Measurements from ENCODE around the gene GOLGA7B. TPM values are rescaled to one million over a fixed set of nuclear protein-coding genes. Genes with fewer than 3 reads are reported as not detected.

GOLGA7B gene
- under 0.01 and 0.11 TPM in 2 replicates for total RNA-seq

GRCh38 chr10:97849687-97850402 is at the start of gene GOLGA7B:
Gene GOLGA7B (plus strand): TSS chr10:97849843. CDS start chr10:97850304, 461 bp downstream.

Other genes with a start within 250 kb of the GOLGA7B start
- 1.3 and 1.6 TPM in 2 replicates for gene MORN4, start 216.3 kb upstream of the GOLGA7B start, total RNA-seq
- gene PI4K2A, start 209.2 kb upstream of the GOLGA7B start, total RNA-seq: 18.5 and 32.8 TPM in 2 replicates
- gene AVPI1, start 162.6 kb upstream of the GOLGA7B start, total RNA-seq: 21.2 and 23.9 TPM in 2 replicates
- 83.6 and 91.4 TPM in 2 replicates for gene MARVELD1, start 136.1 kb upstream of the GOLGA7B start, total RNA-seq
- 15.7 and 19.2 TPM in 2 replicates for gene ZFYVE27, start 112.7 kb upstream of the GOLGA7B start, total RNA-seq
- gene SFRP5, start 77.8 kb upstream of the GOLGA7B start, total RNA-seq: not detected in 2 replicates
- gene CRTAC1, start 180.8 kb downstream of the GOLGA7B start, total RNA-seq: 0.22 and 0.39 TPM in 2 replicates